ENCODE measurements around the gene OR2F1.
"Not testable (repeated sequence)": the region's sequence is repeated elsewhere in the genome, so short reads cannot be mapped to it uniquely, and the experiment has no call there.

The OR2F1 gene

GRCh38 chr7:144009361-144009760 is 54.7 kb downstream of the OR2F1 start:
- DNase-seq (ENCODE audit: low spot score) = no peak

GRCh38 chr7:144010061-144010460 is 55.4 kb downstream of the OR2F1 start:
- DNase-seq (ENCODE audit: low spot score) = not testable (repeated sequence)

DNA sequence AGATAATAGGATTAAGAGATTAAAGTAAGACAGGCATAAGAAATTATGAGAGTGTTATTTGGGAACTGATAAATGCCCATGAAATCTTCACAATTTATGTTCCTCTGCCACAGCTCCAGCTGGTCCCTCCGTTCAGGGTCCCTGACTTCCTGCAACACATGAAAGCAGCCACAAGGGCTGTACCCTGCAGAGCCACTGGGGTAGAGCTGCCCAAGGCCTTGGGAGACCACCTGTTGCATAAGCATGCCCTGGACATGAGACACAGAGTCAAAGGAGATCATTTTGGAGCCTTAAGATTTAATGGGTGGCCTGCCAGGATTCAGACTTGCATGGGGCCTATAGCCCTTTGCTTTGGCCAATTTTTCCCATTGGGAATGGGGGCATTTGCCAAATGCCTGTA is 56.2 kb downstream of the OR2F1 start:
- DNase-seq (ENCODE audit: low spot score) = not testable (repeated sequence)

DNA sequence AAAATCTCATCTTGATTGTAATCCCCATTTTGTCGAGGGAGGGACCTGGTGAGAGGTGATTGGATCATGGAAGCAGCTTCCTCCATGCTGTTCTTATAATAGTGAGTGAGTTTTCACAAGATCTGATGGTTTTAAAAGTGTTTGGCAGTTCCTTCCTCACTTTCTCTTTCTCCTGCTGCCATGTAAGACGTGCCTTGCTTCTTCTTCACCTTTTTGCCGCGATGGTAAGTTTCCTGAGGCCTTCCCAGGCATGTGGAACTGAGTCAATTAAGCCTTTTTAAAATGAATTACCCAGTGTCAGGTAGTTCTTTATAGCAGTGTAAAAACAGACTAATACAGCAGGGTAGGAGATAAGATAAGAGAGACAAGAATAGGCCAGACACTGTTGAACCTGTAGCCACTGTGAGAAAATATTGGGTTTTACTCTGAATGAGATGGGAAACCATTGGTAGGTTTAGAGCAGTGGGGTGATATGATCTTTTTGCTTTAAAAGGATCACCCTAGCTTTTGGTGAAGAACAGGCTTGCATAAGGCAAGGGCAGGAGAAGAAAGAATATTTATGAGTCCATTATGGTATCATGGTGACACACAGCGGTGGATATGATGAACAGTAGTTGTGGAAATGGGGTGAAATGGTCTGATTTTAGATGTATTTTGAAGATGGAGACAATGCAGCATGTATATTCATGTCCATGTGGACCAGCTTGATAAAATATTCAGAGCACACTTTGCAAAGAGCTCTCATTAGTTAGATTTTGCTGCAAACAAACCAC is 57.0 kb downstream of the OR2F1 start:
- no peak for DNase-seq (ENCODE audit: low spot score)

Measured in hematopoietic multipotent progenitor cell treated with erythropoietin and hydrocortisone succinate and interleukin-3 and kit ligand, for 17 days (in vitro differentiated cells).